Muscle of back (tissue), 13 donors: ENCODE data around the gene ANAPC10. TPM values are rescaled to one million over a fixed set of nuclear protein-coding genes. Genes with fewer than 3 reads are reported as not detected.
A peak's percentile ranks its signal among the peaks of the same experiment; 100 is the strongest.
"Not testable (repeated sequence)": the region's sequence is repeated elsewhere in the genome, so short reads cannot be mapped to it uniquely, and the experiment has no call there.

Source experiments
- DNase-seq, 3 donors: peaks; one replicate each; pipeline versions ENCODE4 v3.0.0 to v3.0.0-alpha.2; 2013
- long read RNA-seq, 9 donors: transcript quantifications; one replicate each; lab custom pipeline, GENCODE V29; 2026
- polyA plus RNA-seq, 10 donors: library from polyadenylated mRNA; unstranded; fragments of 120-200 nt; gene quantifications; one replicate each; pipeline ENCODE4 v1.2.1, GENCODE V29; 2013; ENCODE audit not compliant: insufficient read length in 10 of 10

ANAPC10 gene
- 10 to 100 TPM; 17.0 to 20.8 (median 18.5) TPM for polyA plus RNA-seq
- long read RNA-seq, donor 1, transcript ANAPC10-209 (5 exons, 1,025 nt), result major isoform, 6 of 9 reads
- long read RNA-seq, donor 1, partial matches to known transcripts, result 0 of 9 reads
- long read RNA-seq, donor 1, other reads (novel, unspliced or antisense), result 0 of 9 reads
- long read RNA-seq, donor 2, transcript ANAPC10-201 (5 exons, 868 nt), result major isoform, 5 of 9 reads
- long read RNA-seq, donor 2, partial matches to known transcripts, result 0 of 9 reads
- long read RNA-seq, donor 2, other reads (novel, unspliced or antisense), result 0 of 9 reads
- long read RNA-seq, donor 3, result 0 reads
- long read RNA-seq, donor 4, partial matches to known transcripts, result 0 of 2 reads
- long read RNA-seq, donor 4, other reads (novel, unspliced or antisense), result 0 of 2 reads
- long read RNA-seq, donor 5, transcript ANAPC10-209 (5 exons, 1,025 nt), result major isoform, 8 of 11 reads
- long read RNA-seq, donor 5, partial matches to known transcripts, result 0 of 11 reads
- long read RNA-seq, donor 5, other reads (novel, unspliced or antisense), result 0 of 11 reads
- long read RNA-seq, donor 6, transcript ANAPC10-209 (5 exons, 1,025 nt), result major isoform, 7 of 73 reads
- long read RNA-seq, donor 6, partial matches to known transcripts, result 42 of 73 reads
- long read RNA-seq, donor 6, other reads (novel, unspliced or antisense), result 20 of 73 reads
- long read RNA-seq, donor 7, partial matches to known transcripts, result 0 of 8 reads
- long read RNA-seq, donor 7, other reads (novel, unspliced or antisense), result 0 of 8 reads
- long read RNA-seq, donor 8, transcript ANAPC10-209 (5 exons, 1,025 nt), result major isoform, 5 of 8 reads
- long read RNA-seq, donor 8, partial matches to known transcripts, result 0 of 8 reads
- long read RNA-seq, donor 8, other reads (novel, unspliced or antisense), result 0 of 8 reads
- long read RNA-seq, donor 9, partial matches to known transcripts, result 0 of 3 reads
- long read RNA-seq, donor 9, other reads (novel, unspliced or antisense), result 0 of 3 reads

DNA sequence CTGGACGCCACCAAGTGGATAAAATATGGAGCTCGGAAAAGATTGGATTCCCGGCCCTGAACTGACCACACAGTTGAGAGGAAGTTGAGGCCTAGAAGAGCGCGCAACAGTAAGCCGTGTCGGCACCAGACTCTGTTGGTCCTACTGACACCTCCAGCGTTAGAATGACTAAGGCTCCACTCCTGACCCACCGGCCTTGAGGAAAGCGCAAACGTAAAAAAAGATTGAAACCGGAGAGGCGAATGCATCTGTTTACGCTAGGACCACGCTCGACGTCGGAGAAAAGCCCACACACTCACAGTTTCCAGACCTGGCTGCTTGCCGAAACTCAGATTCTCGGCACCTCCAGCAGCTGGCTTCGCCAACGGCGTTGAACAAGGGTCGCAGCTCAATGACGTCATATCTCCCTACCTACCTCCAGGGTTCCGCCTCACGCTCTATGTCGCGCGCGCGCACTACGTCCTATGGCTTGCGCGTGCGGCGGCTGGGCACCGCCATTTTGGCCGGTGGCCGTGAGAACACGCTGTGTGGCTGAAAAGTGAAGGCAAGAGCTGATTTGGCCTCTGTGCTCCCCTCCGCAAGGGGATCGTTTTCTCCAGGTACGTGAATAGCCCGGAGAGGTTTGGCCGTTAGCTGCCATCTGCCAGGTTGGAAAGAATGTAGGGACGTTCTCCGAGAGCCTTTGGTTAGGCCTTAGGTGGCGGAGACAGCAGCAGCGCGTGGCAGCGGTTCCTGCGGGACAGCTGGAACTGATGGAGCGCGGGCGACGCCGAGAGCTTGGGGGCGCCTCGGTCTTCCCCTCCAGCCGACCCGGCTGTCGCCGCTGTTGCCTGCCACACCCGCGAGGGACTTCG is at the start of gene ANAPC10, which contains the start of gene ABCE1:
Gene ANAPC10 (minus strand): TSS at position 376 of the 854 bp plus-strand sequence. CDS start 2,097 bp downstream, outside the sequence.
Gene ABCE1 (plus strand): TSS at position 491 of the 854 bp plus-strand sequence. CDS start 6,102 bp downstream, outside the sequence.
- peak; percentile 98 to 99 (median 98) for DNase-seq

- DNase-seq, result not testable (repeated sequence)
These were observed 38.2 kb upstream of the ANAPC10 start for GRCh38 chr4:145136219-145136618.

GRCh38 chr4:145132511-145133098 is 34.6 kb upstream of the ANAPC10 start:
- peak in 2 of 3 donors; percentile 22 to 23 for DNase-seq

- no peak for DNase-seq
These were observed 33.9 kb upstream of the ANAPC10 start for GRCh38 chr4:145131848-145132247.

DNA sequence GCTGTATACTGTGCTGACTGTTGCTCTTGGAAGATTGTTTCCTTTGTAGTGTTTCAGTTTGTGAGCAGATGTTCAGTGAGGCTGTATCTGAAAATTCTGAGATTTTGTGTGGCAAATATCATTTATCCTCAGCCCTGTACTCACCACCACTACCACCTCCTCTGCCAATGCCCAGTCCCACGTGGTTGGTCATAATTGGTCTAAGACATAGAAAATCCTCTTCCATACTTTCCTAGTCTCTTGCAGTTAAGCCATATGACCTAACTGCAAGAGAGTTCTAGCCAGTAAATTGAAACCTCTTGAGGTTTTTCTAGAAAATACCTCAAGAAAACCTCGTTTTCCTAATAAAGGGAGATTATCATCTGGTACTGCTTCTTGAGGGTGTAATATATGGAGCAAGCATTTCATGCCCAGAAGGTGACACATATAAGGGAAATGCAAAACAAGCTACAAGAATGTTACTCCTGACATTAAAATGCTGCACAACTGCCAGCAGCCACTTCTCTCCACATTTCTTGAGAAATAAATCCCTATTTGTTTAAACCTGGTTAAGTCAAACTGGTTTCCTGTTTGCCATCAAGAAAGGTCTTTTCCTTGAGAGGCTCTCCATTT is 32.9 kb upstream of the ANAPC10 start:
- DNase-seq, result peak in 2 of 3 donors; percentile 9 to 72

DNA sequence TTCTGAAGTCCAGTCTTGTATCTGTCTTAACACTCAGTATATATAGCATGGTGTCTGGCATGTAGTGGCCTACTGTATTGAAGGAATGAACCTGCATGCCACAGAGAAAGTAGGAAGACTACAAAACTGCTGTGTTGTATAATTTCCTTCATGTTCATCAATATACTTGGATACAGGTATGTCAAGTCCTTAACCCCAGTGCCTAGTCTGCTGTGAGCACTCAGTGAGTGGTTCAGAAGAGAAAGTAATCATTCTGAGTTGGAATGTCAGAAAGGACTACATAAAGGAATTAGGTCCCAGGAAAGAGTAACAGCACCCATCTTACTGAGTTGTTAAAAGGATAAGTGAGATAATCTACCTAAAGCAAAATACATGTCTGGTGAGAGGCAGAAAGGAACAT is 32.1 kb upstream of the ANAPC10 start:
- DNase-seq, result no peak

DNA sequence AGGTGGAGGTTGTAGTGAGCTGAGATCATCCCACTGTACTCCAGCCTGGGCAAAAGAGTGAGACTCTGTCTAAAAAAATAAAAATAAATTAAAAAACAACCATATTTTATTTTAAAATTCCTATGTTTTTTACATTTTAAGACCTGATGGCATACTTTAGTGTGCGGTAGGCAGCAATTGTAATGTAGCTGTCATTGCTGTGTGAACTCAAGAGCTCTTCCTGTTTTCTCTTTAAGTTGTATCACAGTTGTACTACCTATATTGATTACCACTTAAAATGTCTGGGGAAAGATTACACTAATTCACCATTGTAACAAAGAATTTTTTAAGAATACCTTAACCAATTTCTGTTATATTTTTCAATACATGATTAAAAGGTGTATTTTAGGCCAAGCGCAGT is 27.4 kb upstream of the ANAPC10 start:
- no peak for DNase-seq

DNA sequence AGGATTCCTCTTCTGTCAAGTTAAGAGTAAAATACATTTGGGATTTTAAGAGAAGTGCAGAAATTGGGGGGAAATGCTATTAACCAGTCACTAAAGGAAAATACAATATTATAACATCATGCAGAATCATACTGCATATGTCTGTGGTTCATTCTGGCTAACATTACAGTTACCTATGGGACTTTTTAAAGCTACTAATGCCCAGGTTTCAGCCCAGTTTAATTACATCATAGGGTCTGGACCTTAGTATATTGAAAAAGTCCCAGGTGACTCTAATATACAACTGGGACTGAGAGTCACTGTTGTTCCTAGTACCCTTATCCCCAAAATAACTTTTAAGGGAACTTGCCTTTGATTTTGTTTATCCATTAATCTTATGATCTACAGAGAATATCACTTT is 10.1 kb upstream of the ANAPC10 start:
- no peak for DNase-seq

DNA sequence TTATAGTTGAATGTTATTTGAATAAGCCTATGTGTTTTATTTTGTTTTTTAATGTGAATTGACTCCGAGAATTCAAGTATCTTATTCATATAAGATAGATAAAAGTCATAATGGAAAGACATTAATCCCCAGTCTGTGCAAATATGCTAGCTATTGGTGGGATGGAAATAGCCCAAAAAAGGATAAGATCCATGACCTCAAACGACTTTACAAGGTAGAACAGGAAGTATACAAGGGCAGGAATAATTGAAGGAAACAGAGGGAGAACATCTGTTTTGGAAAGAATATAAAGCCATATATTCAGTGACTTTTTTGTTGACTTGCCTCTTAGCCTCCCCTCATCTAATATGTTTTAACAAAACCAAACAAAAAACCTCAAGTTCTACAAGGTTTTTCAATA is 9.1 kb upstream of the ANAPC10 start:
- DNase-seq, result no peak

DNA sequence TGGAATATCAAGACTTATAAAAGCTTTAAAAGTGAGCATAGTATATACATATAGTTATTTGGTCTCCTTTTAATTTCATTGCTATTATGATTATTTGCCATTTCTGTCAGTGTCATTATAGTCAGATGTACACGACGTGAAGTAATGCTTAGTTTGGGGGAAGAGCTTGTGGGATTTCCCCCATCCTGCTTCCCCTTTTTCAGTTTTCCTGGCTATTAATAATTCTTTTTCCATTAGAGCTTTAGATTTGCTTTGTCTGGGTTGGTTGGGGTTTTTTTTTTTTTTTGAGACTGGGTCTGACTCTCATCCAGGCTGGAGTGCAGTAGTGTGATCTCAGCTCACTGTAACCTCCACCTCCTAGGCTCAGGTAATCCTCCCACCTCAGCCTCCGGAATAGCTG is 5.5 kb upstream of the ANAPC10 start:
- DNase-seq, result peak in 1 of 3 donors; percentile 10

DNA sequence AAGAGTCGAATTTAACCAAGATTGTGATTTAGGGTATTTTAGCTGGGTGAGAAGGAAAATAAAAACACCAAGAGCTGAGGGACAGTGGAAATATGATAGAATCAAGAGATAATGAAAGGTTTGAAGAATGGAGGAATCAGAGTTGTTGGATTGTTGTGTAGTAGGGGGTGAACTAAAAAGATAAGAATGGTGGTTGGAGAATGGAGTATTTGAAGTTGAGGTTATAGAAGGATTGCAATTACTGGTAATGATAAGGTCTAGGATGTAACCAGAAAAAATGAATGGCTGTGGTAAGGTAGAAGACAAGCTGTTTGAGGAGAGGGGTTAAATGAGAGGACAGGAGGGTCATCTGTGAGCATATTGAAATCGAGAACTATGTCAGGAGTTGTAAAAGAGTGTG is 4.6 kb upstream of the ANAPC10 start:
- DNase-seq, result no peak

- no peak for DNase-seq
These were observed 3.1 kb upstream of the ANAPC10 start for GRCh38 chr4:145101091-145101490.

- DNase-seq, result no peak
These were observed 1.7 kb upstream of the ANAPC10 start for GRCh38 chr4:145099653-145100052.

DNA sequence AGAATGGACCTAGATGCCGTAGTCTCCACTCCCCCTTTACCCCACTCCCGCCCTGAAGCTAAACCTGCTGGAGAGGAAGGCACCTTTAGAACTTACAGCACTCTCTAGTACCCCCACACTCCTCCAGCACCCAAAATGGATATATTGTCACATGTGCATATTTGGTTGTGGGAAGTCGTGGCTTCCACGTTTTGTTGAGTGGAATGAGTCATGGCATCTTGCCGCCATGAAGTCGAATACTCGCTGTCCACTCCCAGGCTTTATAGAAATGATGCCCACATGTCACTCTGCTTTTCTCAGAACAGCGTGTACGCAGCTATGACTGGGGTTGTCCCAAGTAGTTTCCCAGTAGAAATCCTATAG is 660 bp upstream of the ANAPC10 start:
- DNase-seq, result peak in 2 of 3 donors; percentile 51 to 57

DNA sequence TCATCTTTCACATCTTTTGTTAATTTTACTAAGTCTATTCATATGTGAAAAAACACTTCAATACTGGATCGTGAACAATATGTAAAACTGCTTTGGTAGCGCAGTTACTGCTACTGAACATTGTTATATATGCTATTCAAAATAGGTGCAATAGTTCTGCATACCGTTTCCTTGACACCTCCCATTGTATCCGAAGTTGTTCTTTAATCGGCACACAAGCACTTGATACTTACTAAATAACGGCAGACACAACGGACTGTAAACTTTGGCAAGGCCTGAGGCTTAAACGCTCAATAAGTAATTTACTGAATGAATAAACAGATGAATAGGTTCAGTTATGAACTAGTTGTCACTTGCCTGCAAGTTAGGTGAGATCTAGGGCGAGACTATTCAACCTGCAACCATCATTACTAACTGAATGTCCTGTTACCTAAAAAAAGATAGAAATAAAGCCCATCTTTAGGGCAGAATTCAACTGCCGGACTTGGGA is 620 bp downstream of the ANAPC10 start:
- no peak for DNase-seq

DNA sequence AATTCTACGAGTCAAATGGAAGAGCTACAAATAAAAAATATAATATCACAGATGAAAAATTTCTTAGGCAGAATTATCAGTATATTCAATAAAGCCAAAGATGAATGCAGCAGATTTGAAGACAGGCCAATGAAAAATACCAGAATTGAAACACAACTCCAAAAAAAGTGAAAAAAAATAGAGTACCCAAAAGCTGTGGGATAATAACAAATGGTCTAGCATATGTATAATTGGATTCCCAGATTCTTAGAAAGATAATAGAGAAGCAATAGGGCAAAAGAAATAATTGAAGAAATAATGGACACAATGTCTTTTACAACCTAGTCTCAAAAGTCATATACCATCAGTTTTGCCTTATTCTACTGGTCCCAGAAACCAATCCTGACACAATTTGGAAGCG is 4.4 kb downstream of the ANAPC10 start:
- no peak for DNase-seq

GRCh38 chr4:145090380-145090779 is 7.6 kb downstream of the ANAPC10 start:
- no peak for DNase-seq

- DNase-seq, result no peak
These were observed 13.9 kb downstream of the ANAPC10 start for GRCh38 chr4:145083891-145084605.

- DNase-seq, result no peak
These were observed 16.2 kb downstream of the ANAPC10 start for GRCh38 chr4:145081756-145082155.

DNA sequence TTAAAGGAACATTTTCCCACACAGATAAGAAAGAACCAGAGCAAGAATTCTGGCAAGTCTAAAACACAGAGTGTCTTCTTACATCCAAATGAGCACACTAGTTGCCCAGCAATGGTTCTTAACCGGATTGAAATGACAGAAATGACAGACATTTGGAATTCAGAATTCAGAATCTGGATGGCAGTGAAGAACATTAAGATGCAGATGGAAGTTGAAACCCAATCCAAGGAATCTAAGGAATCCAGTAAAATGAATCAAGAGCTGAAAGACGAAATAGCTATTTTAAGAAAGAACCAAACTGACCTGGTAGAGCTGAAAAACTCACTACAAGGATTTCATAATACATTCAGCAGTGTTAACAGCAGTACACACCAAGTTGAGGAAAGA is 21.5 kb downstream of the ANAPC10 start:
- DNase-seq, result no peak
